ENCODE data around the gene MAP7D1.

The MAP7D1 gene

DNA sequence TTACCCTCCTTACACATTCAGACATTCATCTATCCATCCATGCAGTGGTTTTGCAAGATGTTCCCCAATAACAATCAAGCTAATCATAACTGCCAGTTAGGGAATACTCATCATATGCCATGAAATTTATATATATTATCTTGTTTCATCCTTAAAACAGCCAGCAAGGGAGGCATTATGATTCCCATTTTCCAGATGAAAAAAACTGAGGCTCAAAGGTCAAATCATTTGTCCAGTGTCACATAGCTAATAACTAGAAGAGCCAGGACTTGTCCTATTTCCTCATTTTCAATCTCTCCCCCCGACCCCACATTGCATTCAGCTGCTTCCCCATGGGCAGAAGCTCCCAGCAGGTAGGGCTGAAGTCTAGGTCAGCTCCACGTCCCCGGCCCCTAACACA, 23.9 kb upstream of the MAP7D1 start:
- TF ChIP-seq, protein P1, sequence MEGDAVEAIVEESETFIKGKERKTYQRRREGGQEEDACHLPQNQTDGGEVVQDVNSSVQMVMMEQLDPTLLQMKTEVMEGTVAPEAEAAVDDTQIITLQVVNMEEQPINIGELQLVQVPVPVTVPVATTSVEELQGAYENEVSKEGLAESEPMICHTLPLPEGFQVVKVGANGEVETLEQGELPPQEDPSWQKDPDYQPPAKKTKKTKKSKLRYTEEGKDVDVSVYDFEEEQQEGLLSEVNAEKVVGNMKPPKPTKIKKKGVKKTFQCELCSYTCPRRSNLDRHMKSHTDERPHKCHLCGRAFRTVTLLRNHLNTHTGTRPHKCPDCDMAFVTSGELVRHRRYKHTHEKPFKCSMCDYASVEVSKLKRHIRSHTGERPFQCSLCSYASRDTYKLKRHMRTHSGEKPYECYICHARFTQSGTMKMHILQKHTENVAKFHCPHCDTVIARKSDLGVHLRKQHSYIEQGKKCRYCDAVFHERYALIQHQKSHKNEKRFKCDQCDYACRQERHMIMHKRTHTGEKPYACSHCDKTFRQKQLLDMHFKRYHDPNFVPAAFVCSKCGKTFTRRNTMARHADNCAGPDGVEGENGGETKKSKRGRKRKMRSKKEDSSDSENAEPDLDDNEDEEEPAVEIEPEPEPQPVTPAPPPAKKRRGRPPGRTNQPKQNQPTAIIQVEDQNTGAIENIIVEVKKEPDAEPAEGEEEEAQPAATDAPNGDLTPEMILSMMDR (IDR thresholded peaks at IDR 0.05): no peak
- Histone ChIP-seq H3K4me3 (ENCODE audit: low read depth in 1 of 2, low read length in 1 of 2) (no peak overlapping the region), H3K36me3 (peaks cover 11% of the 10 kb centered on the region), H3K4me1 (ENCODE audit: control insufficient read depth in 1 of 2, insufficient read depth in 1 of 2, low read depth in 1 of 2, low read length in 1 of 2) (peaks cover 8% of the 10 kb centered on the region in 2 experiments), H3K9me3 (no peaks in the 10 kb centered on the region), H3K27me3 (peaks cover under 1% of the 10 kb centered on the region), H3K27ac (no peak overlapping the region)

DNA sequence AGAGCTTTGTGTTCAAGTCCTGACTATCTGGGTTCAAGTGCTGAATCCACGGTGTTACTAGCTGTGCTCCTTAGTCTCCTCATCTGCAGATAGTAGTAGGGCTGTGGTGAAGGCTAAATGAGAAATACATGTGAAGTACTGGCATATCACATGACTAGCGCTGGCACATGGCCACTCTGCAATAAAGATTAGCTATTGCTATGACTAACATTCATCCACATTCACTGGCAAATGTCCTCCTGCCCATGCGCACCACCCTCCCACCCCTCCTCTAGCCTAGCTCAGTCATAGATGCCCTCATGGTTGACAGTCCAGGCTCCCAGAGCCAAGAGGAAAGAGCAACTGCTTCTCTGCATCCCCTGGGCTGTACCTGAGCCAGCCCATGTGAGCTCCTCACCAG, 22.5 kb upstream of the MAP7D1 start:
- Histone ChIP-seq H3K36me3 (peaks cover 26% of the 10 kb centered on the region), H3K27ac (no peak overlapping the region), H3K27me3 (no peaks in the 10 kb centered on the region), H3K9me3 (no peaks in the 10 kb centered on the region), H3K4me1 (ENCODE audit: control insufficient read depth in 1 of 2, insufficient read depth in 1 of 2, low read depth in 1 of 2, low read length in 1 of 2) (peaks cover 8% of the 10 kb centered on the region in 2 experiments), H3K4me3 (ENCODE audit: low read depth in 1 of 2, low read length in 1 of 2) (no peak overlapping the region)
- TF ChIP-seq, protein P1 (IDR thresholded peaks at IDR 0.05): no peak

DNA sequence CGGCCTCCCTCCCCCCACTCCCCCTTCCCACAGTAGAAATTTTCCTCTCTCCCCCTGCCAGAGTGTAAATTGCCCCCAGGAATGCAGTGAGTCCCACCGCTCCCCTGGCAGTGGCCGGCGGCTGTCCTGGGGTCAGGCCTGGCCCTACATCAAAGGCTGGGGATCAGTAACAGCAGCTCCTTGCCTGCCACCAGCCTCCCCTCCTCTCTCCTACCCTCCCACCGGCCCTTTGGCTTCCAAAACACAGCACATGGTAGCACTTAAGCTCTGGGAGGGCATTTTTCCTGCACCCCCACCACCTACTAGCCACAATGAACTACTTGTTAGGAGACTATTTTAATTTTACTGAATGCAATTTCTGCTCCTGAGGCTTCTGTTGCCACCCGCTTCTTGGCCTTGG, 21.9 kb upstream of the MAP7D1 start:
- TF ChIP-seq, protein P1 (IDR thresholded peaks at IDR 0.05): no peak
- peaks cover 8% of the 10 kb centered on the region in 2 experiments for H3K4me1 ChIP-seq (ENCODE audit: control insufficient read depth in 1 of 2, insufficient read depth in 1 of 2, low read depth in 1 of 2, low read length in 1 of 2)
- H3K36me3 ChIP-seq: peaks cover 30% of the 10 kb centered on the region
- H3K9me3 ChIP-seq: no peaks in the 10 kb centered on the region
- H3K4me3 ChIP-seq (ENCODE audit: low read depth in 1 of 2, low read length in 1 of 2): no peak overlapping the region
- H3K27me3 ChIP-seq: no peaks in the 10 kb centered on the region
- H3K27ac ChIP-seq: no peak overlapping the region

DNA sequence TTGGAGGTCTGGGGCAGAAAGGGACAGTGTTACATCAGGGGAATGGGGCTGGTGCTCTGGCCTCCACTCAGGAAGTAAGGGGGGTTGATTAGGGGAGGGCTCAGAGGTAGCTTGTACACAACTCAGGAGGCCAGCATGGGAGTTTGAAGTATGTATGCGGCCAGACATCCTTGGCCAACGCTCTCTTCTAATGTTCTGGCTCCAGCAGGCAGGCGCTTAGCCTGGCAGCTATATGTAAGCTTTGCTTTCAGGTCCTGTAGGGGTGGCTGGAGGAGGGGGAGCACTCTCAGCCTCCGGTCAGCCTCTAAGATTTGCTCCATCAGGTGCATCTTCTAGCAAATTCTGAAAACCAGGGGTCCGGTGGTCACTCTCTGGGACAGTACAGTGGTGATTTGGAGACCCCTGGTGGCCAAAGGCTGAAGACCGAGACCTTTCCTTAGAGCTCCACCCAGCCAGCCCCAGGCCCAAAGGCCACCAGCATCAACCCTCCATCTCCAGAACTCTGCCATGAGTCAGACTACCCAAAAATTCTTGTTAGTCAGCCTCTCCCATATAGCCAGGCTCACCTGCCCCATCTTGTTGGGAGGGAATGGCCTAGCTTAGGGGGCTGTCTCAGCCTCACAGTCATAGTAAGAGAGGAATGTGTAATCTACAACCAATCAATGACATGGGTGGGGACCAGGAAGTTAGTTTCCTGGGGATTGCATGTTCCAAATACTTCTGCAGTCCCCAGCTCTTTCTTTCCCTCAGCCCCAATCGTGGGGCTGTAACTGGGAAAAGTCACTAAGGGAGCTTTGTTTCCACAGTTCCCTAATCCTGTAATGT, 21.2 kb upstream of the MAP7D1 start:
- Histone ChIP-seq H3K4me3 (ENCODE audit: low read depth in 1 of 2, low read length in 1 of 2) (no peak overlapping the region), H3K4me1 (ENCODE audit: control insufficient read depth in 1 of 2, insufficient read depth in 1 of 2, low read depth in 1 of 2, low read length in 1 of 2) (peaks cover 8% of the 10 kb centered on the region in 2 experiments), H3K36me3 (peaks cover 36% of the 10 kb centered on the region), H3K27ac (no peak overlapping the region), H3K9me3 (no peaks in the 10 kb centered on the region), H3K27me3 (no peaks in the 10 kb centered on the region)
- TF ChIP-seq, protein P1 (IDR thresholded peaks at IDR 0.05): peak; percentile 47

DNA sequence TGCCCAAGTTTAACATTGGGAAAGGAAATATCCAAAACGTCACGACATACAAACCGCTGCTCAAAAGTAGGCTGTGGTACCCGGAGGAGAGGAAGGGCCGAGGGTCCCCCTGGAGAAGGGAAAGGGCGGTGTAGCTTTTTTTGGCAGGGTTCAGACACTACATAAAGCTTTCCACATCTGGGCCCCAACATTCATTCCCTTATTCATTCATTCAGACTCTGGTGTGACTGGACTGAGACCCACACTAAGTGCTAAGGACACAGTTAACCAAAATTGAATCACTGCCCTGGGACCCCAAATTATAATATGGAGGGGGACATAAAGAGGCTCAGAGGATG, 20.7 kb upstream of the MAP7D1 start:
- TF ChIP-seq, protein P1 (IDR thresholded peaks at IDR 0.05): no peak

More for the DNA sequence above, 20.7 kb upstream of the MAP7D1 start:
- Histone ChIP-seq H3K9me3 (no peaks in the 10 kb centered on the region), H3K36me3 (peaks cover 42% of the 10 kb centered on the region), H3K4me3 (ENCODE audit: low read depth in 1 of 2, low read length in 1 of 2) (no peak overlapping the region), H3K27me3 (no peaks in the 10 kb centered on the region), H3K4me1 (ENCODE audit: control insufficient read depth in 1 of 2, insufficient read depth in 1 of 2, low read depth in 1 of 2, low read length in 1 of 2) (peaks cover 10 to 11% of the 10 kb centered on the region in 2 experiments), H3K27ac (no peak overlapping the region)

Data from neutrophil (primary cell).